H1 (cell line): ENCODE data around the gene PTAR1. TPM values are rescaled to one million over a fixed set of nuclear protein-coding genes. Genes with fewer than 3 reads are reported as not detected.

Experiments used
- ASH2L ChIP-seq: fragments of 200-600, 300-600 bp; sonication (generic); IDR thresholded peaks from one replicate; pipeline ENCODE4 v1.7.1; 2017; ENCODE audit warnings: low read length
- CEBPB ChIP-seq: IDR thresholded peaks from 2 replicates; pipeline ENCODE4 v1.6.1; 2012; ENCODE audit warnings: low read depth, low read length
- CREB1 ChIP-seq: IDR thresholded peaks from 2 replicates; pipeline ENCODE4 v1.6.1; 2012; ENCODE audit warnings: inconsistent platforms
- KDM5A ChIP-seq: fragments of 200-600 bp; IDR thresholded peaks from 2 replicates; pipeline ENCODE4 v1.7.1; 2012; ENCODE audit warnings: mild to moderate bottlenecking, low read length, inconsistent platforms, mixed read lengths
- POU5F1 ChIP-seq: IDR thresholded peaks from 2 replicates; pipeline ENCODE4 v1.6.1; 2011; ENCODE audit warnings: low read depth, mild to moderate bottlenecking, low read length, moderate library complexity
- SIN3A ChIP-seq, 2 experiments: IDR thresholded peaks in 1 of 2; conservative IDR thresholded peaks in 1 of 2; 2 replicates each; pipeline ENCODE4 v1.6.1; 2011 to 2012; ENCODE audit warnings: low read length in 2 of 2, improper control_type of control experiment in 1 of 2, low read depth in 1 of 2, mild to moderate bottlenecking in 1 of 2
- polyA plus RNA-seq, 7 experiments: library from polyadenylated mRNA; depleted of rRNA in 3 of 7; stranded (reverse) in 5 of 7; unstranded in 2 of 7; fragments of >200 nt in 5 of 7; fragments of 200-250 nt in 2 of 7; gene quantifications; 1 replicate in 5 of 7; 2 replicates in 1 of 7; 4 replicates in 1 of 7; pipeline versions ENCODE4 v1.2.1 to v1.2.3, GENCODE V29; 2011 to 2013; ENCODE audit warnings: missing spikeins in 2 of 7, mixed read lengths in 2 of 7
- total RNA-seq: library from RNA; stranded (reverse); fragmentation: NEBNext Ultra II Directional; extraction: Animal tissue kit (Norgen Biotek cat#: 25700); gene quantifications from 2 replicates; pipeline ENCODE4 v1.2.1, GENCODE V29; 2021

Gene PTAR1
- total and polyA plus RNA-seq, 2 of the 8 experiments (the other 6 are each of a cell fraction or from before 2014, with no cell fraction given) = 19.5 to 84.9 TPM

GRCh38 chr9:69677931-69678330 is 81.9 kb downstream of the PTAR1 start (continued):
- TF ChIP-seq SIN3A (conservative IDR thresholded peaks at IDR 0.05 in 1 of 2, IDR thresholded peaks at IDR 0.05 in 1 of 2; ENCODE audit: low read depth in 1 of 2, low read length in 2 of 2) (no peak), KDM5A (no peak), CEBPB (no peak), ASH2L (no peak), CREB1 (no peak), POU5F1 (no peak)
